Colonic mucosa (tissue), 4 donors: ENCODE measurements around the gene RBM39. TPM values are rescaled to one million over a fixed set of nuclear protein-coding genes. Genes with fewer than 3 reads are reported as not detected.

Experiments
- DNase-seq: peaks from one replicate; pipeline ENCODE4 v3.0.0-alpha.2; 2020
- H3K27ac ChIP-seq: fragments of 200-600 bp; one replicate; pipeline ENCODE4 v1.8.0; 2021
- H3K27me3 ChIP-seq: fragments of 200-600 bp; one replicate; pipeline ENCODE4 v1.8.0; 2021
- H3K36me3 ChIP-seq: fragments of 200-600 bp; one replicate; pipeline ENCODE4 v1.8.0; 2021
- H3K4me1 ChIP-seq: fragments of 200-600 bp; one replicate; pipeline ENCODE4 v1.8.0; 2021; ENCODE audit warnings: mild to moderate bottlenecking
- H3K4me3 ChIP-seq: fragments of 200-600 bp; one replicate; pipeline ENCODE4 v1.8.0; 2021
- H3K9ac ChIP-seq, 2 donors: one replicate each; pipeline ENCODE4 v1.7.0; 2013; ENCODE audit warnings: control low read depth in 2 of 2, low read depth in 2 of 2, low read length in 2 of 2
- H3K9me3 ChIP-seq: fragments of 200-600 bp; one replicate; pipeline ENCODE4 v1.8.0; 2021
- intact Hi-C: fragments of 100-400 bp; cut with DNase I; formaldehyde crosslinking; loops from one replicate; pipeline ENCODE4 v1.14.1; 2022
- total RNA-seq, 2 donors: library from RNA; stranded (reverse); fragmentation: NEBNext Ultra II Directional in 1 of 2; extraction: Animal tissue kit (Norgen Biotek cat#: 25700) in 1 of 2; gene quantifications; one replicate each; pipeline ENCODE4 v1.2.1, GENCODE V29; 2021
- TF ChIP-seq, protein P1 (sequence below): fragments of 200-600 bp; IDR thresholded peaks from one replicate; pipeline ENCODE4 v1.8.0; 2022; ENCODE audit warnings: antibody characterized with exemption, mild to moderate bottlenecking
- donor health status: healthy.
- donor health status: DM: no; HTN: no; CAD: no.
- donor health status: DM: no; HTN: no; CAD: no.

Gene RBM39
- total RNA-seq, 2 donors from 2014 or later = 228 to 248 TPM

DNA sequence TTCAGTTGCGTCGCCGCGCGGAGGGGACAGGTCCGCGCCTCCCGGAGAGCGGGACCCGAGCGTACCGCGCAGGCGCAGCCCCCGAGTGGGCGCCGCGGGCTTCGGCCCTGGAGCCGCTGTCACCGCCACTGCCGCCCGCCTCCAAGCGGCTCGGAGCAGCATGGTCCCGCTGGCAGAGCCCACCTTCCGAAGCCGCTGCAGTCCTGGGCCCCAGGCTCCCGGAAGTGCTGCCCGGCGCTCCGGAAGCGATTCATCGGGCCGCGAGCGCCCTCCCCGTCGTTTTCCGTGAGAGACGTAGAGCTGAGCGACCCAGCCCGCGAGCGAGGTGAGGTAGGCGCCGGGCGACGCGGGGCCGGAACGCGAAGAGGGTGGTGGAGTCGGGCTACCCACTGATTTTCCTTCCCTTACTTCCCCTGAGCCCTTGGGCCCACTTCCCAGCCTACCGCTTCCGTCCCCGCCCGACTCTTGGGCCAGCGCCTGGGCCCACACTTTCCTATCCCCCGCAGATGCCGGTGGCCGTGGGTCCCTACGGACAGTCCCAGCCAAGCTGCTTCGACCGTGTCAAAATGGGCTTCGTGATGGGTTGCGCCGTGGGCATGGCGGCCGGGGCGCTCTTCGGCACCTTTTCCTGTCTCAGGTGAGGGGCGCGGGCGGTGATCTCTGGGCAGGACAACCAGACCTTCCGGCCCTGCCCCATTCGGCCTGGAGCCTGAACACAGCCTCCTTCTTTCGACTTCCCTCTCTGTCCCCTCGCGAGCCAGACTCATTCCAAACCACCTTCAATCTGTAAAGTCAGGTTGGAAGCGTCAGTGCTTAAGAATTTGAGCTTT is 42.7 kb downstream of the RBM39 start, which contains the start of the genes NFS1 and ROMO1:
Gene NFS1 (minus strand): TSS at position 226 of the 830 bp plus-strand sequence. CDS start 64 bp downstream, at position 162.
Gene ROMO1 (plus strand): TSS at position 279 of the 830 bp plus-strand sequence. CDS start 228 bp downstream, at position 507.
- peak within 1 kb of the TSS; percentile 85 for H3K4me3 ChIP-seq

DNA sequence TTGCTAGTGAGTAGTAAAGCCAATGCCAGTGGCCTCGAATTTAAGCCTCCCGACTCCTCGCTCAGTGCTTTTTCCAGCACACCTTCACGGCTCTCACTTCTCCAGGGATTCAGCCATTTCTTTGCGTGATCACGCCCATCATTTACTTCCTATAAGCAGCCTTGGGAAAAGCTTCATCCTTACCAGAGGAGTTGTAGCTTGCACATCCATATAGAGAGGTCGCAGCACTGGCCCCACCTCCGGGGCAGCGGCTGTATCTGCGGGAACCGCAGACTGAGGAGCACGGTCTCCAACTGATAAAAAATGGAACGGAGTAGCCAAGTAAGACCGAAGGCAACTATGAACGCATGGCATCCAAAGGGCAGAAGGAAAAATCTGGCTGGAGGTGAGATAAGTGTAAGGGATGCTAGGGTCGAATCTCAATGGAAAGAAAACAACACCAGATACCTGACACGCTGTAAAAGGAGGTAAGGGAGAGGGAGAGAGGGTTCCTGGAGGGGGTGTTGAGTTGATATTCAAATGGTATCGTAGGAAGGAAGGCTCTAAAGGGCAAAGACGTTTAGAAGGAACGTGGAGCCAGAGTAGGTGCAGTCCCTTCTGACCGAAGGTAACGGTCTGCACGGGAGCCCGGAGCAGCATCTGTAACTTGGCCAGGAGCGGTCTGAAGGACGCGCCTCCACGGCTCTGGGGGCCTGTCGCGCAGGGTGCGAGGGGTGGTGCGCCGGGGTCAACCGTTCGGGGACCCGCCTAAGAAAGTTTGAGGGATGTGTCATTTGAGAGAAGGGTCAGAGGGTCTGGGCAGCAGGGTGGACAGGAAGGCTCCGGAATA is 43.5 kb downstream of the RBM39 start:
- TF ChIP-seq, protein P1, sequence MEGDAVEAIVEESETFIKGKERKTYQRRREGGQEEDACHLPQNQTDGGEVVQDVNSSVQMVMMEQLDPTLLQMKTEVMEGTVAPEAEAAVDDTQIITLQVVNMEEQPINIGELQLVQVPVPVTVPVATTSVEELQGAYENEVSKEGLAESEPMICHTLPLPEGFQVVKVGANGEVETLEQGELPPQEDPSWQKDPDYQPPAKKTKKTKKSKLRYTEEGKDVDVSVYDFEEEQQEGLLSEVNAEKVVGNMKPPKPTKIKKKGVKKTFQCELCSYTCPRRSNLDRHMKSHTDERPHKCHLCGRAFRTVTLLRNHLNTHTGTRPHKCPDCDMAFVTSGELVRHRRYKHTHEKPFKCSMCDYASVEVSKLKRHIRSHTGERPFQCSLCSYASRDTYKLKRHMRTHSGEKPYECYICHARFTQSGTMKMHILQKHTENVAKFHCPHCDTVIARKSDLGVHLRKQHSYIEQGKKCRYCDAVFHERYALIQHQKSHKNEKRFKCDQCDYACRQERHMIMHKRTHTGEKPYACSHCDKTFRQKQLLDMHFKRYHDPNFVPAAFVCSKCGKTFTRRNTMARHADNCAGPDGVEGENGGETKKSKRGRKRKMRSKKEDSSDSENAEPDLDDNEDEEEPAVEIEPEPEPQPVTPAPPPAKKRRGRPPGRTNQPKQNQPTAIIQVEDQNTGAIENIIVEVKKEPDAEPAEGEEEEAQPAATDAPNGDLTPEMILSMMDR = no peak
- Histone ChIP-seq H3K4me3 (peak overlapping the region; percentile 85), H3K9ac (peak overlapping the region; percentile 87 to 96), H3K36me3 (no peaks in the 10 kb centered on the region), H3K27me3 (no peaks in the 10 kb centered on the region), H3K27ac (peak overlapping the region; percentile 82), H3K9me3 (no peaks in the 10 kb centered on the region), H3K4me1 (no peaks in the 10 kb centered on the region)
- intact Hi-C loops = no loop called here
- peak; percentile 43 for DNase-seq

More for the DNA sequence above, 42.7 kb downstream of the RBM39 start, which contains the start of the genes NFS1 and ROMO1:
- Histone ChIP-seq H3K9me3 (no peaks in the 10 kb centered on the region), H3K4me1 (no peaks in the 10 kb centered on the region), H3K36me3 (peaks cover 5% of the 10 kb centered on the region), H3K9ac (peak within 1 kb of the TSS; percentile 87 to 96), H3K27ac (peak within 1 kb of the TSS; percentile 82), H3K27me3 (no peaks in the 10 kb centered on the region)
- intact Hi-C loops = no loop called here
- TF ChIP-seq, protein P1 = no peak
- DNase-seq = peak; percentile 88

DNA sequence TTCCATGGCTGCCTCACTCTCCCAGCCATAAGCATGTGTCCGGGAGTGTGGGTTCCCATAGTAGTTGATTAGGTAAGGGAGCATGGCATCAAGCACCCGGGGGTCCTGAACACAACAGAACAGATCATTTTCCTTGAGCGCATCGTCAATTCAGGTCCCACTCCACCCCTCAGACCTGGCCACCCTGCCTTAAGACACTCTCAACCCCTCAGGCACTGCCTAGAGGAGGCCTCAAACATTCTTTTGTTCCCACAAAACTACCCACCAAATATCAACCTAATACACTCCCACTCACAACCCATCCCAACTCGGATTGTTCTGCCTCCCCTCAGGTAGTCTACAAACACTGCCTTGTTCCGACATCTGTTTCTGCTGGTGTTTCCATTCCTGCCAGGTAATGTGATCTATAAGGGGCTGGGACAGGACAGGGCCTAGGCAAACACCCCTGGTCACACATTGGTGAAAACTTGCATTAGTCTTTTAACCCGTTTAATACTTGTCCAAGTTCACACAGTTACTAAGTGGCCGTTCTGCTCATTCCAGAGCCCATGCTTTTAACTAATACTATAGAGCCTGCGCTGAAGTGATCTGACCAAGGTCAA is 44.3 kb downstream of the RBM39 start:
- TF ChIP-seq, protein P1 = no peak
- peak overlapping the region; percentile 85 for H3K4me3 ChIP-seq

DNA sequence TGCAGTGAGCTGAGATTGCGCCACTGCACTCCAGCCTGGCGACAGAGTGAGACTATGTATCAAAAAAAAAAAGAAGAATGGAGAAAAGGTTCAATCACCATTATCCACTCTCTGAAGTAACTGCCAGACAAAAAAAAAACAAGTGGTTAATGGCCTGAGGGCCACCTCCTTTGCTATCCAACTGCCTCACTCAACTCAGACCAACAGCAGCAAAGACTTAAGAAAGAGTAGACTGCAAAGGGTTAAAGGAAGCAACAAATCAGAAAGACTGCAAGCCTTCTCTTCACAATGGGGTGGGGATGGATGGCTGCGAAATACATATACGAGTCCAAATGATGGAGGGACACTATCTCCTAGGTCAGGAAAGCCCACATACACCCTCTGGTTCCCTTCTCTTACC is 46.1 kb downstream of the RBM39 start:
- no peak for DNase-seq
- Histone ChIP-seq H3K4me1 (no peaks in the 10 kb centered on the region), H3K4me3 (no peak overlapping the region), H3K27me3 (no peaks in the 10 kb centered on the region), H3K36me3 (no peaks in the 10 kb centered on the region), H3K9ac (no peak overlapping the region), H3K27ac (no peak overlapping the region), H3K9me3 (no peaks in the 10 kb centered on the region)
- intact Hi-C loops = no loop called here
- TF ChIP-seq, protein P1 = no peak

More for the DNA sequence above, 44.3 kb downstream of the RBM39 start:
- H3K27ac ChIP-seq = no peak overlapping the region
- no peak for DNase-seq
- H3K4me1 ChIP-seq = no peaks in the 10 kb centered on the region
- no peaks in the 10 kb centered on the region for H3K9me3 ChIP-seq
- H3K27me3 ChIP-seq = no peaks in the 10 kb centered on the region
- peak overlapping the region in 1 of 2 donors; percentile 96 for H3K9ac ChIP-seq
- intact Hi-C loops = no loop called here
- H3K36me3 ChIP-seq = no peaks in the 10 kb centered on the region

DNA sequence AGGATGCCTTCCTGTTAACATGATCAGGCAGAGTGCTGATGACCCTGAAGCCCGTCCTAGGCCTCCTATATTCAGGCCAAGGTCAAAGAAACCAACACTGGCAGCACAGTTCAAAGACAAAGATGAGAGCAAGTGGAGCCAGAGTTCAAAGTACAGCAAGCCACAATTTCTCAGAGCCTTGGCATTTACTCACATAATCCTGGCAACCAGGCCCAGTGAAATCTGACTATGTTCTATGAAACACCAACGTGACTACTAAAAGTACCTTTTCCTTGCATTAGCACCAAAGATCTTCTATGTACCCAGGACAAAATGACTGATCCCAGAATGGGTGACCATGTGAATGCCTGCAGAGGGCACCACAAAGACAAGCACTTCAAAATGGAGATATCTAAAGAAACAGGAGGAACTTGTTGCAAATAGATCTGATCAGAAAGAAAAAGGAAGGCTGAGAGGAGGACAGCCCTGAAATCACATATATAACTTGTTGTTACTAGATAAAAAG is 46.8 kb downstream of the RBM39 start:
- no peak overlapping the region for H3K9ac ChIP-seq
- no peak for DNase-seq
- intact Hi-C loops = no loop called here
- H3K27ac ChIP-seq = no peak overlapping the region
- no peak overlapping the region for H3K4me3 ChIP-seq
- TF ChIP-seq, protein P1 = no peak
- H3K4me1 ChIP-seq = no peaks in the 10 kb centered on the region
- no peaks in the 10 kb centered on the region for H3K36me3 ChIP-seq
- no peaks in the 10 kb centered on the region for H3K27me3 ChIP-seq
- no peaks in the 10 kb centered on the region for H3K9me3 ChIP-seq
